ENCODE data around the gene DPH3. TPM values are rescaled to one million over a fixed set of nuclear protein-coding genes. Genes with fewer than 3 reads are reported as not detected.

The DPH3 gene
- total and polyA plus RNA-seq, 2 donors (not counting 3 experiments of a cell fraction or from before 2014, with no cell fraction given) = 7.7 to 28.7 TPM

GRCh38 chr3:16219777-16220176 lies 45.0 kb downstream of the DPH3 start:
- POLR2A ChIA-PET = no interaction called here
- no TSS peak for BruUV-seq (replicated peaks)

More at GRCh38 chr3:16219777-16220176, 45.0 kb downstream of the DPH3 start:
- Histone ChIP-seq H3K4me3 (replicated peaks in 1 of 3; ENCODE audit: insufficient read depth in 1 of 3, low read depth in 1 of 3, low read length in 3 of 3) (no peak overlapping the region), H3K9ac (replicated peaks; ENCODE audit: extremely low read depth, insufficient read depth, low read length) (no peak overlapping the region), H3K4me2 (ENCODE audit: insufficient read depth, low read length) (no peak overlapping the region), H3K79me2 (ENCODE audit: control insufficient read depth, insufficient read depth, low read length) (no peaks in the 10 kb centered on the region), H3K36me3 (ENCODE audit: control insufficient read depth in 2 of 2, extremely low read depth in 1 of 2, insufficient read depth in 2 of 2, low read length in 2 of 2) (no peaks in the 10 kb centered on the region), H3K27me3 (ENCODE audit: control insufficient read depth in 2 of 2, insufficient read depth in 2 of 2, low read length in 2 of 2) (no peaks in the 10 kb centered on the region), H3K9me3 (replicated peaks; ENCODE audit: control insufficient read depth, insufficient read depth, low read length) (no peaks in the 10 kb centered on the region), H3K4me1 (ENCODE audit: control insufficient read depth, extremely low read depth, insufficient read depth, low read length) (no peaks in the 10 kb centered on the region), H3K27ac (ENCODE audit: insufficient read depth, low read depth, low read length) (no peak overlapping the region), H3K9me1 (replicated peaks; ENCODE audit: control insufficient read depth, extremely low read depth, insufficient read depth, low read length) (no peaks in the 10 kb centered on the region), H4K20me1 (replicated peaks; ENCODE audit: control insufficient read depth, extremely low read depth, insufficient read depth, low read length) (no peaks in the 10 kb centered on the region), H2AFZ (ENCODE audit: low read depth, low read length) (no peak overlapping the region)
- DNase-seq (ENCODE audit: low read depth, low spot score) (no peak), FAIRE-seq (no peak)
- dilution Hi-C loops (cut with MboI; ENCODE audit: extremely low pct_ligation_motif_present, low sequenced_read_pairs) = no loop called here
- intact Hi-C loops (cut with micrococcal nuclease) = no loop called here
- CTCF ChIA-PET = no interaction called here
- TF ChIP-seq JUN (IDR thresholded peaks at IDR 0.05; ENCODE audit: borderline replicate concordance, insufficient read depth, insufficient read length, low read depth) (no peak), GATA2 (IDR thresholded peaks at IDR 0.05; ENCODE audit: insufficient read depth, insufficient read length, low read depth, low read length) (no peak), MYC (IDR thresholded peaks at IDR 0.05; ENCODE audit: low read depth, low read length) (no peak), FOS (IDR thresholded peaks at IDR 0.05; ENCODE audit: borderline replicate concordance, insufficient read depth, low read length) (no peak), POLR2A (IDR thresholded peaks at IDR 0.05; ENCODE audit: low read depth, low read length) (no peak), POLR2AphosphoS5 (IDR thresholded peaks at IDR 0.05; ENCODE audit: insufficient read depth, low read depth, low read length) (no peak), MAX (IDR thresholded peaks at IDR 0.05; ENCODE audit: insufficient read depth, insufficient read length) (no peak), EZH2 (IDR thresholded peaks at IDR 0.05; ENCODE audit: borderline replicate concordance, low read depth, low read length, severe bottlenecking) (no peak), CTCF (IDR thresholded peaks at IDR 0.05; ENCODE audit: extremely low read depth in 1 of 2, insufficient read depth in 1 of 2, low read depth in 1 of 2, low read length in 2 of 2) (no peak)
